K562 (cell line): ENCODE measurements around the gene TBX1. TPM values are rescaled to one million over a fixed set of nuclear protein-coding genes. Genes with fewer than 3 reads are reported as not detected.

Source experiments
- ATAC-seq: fragments of 200-7000 bp; cut with Tn5 transposase; 3 replicates; pipeline ENCODE4 v1.9.1; 2020; ENCODE audit warnings: moderate library complexity
- BruUV-seq: library from RNA; stranded (reverse); fragments of 400-500 nt; replicated peaks from 2 replicates; lab custom pipeline; 2021; lab: Mats Ljungman, UMichigan
- CTCF ChIA-PET: fragments of 300-600 bp; formaldehyde crosslinking; extraction: SDS; loops from one replicate; lab custom pipeline; 2021; ENCODE audit warnings: low intra/inter-chr PET ratio; lab: Yijun Ruan, JAX
- POLR2A ChIA-PET: fragments of 300-600, 350-650 bp; sonication (Branson Sonifier 250); formaldehyde crosslinking; extraction: SDS; loops from one replicate; lab custom pipeline; 2021; ENCODE audit warnings: antibody characterized with exemption, inconsistent platforms; lab: Yijun Ruan, JAX
- DNase-seq, 4 experiments: peaks; one replicate each; pipeline versions ENCODE4 v3.0.0 to v3.0.0-alpha.2; 2011 to 2018; ENCODE audit warnings: low spot score in 3 of 4, mixed read lengths in 3 of 4; ENCODE audit errors: extremely low read depth in 1 of 4
- FAIRE-seq: peaks from 2 replicates; lab custom pipeline; 2011; peaks lifted over from hg19 to GRCh38; lab: Jason Lieb, UNC
- H2AFZ ChIP-seq: 2 replicates; pipeline ENCODE4 v1.6.0; 2011; ENCODE audit warnings: low read depth, low read length, control low read depth, inconsistent platforms
- H3K27ac ChIP-seq: fragments of 200-600 bp; 3 replicates; pipeline ENCODE4 v1.8.0; 2011; ENCODE audit warnings: low read depth, mild to moderate bottlenecking, control low read depth, inconsistent platforms, low read length, moderate library complexity, mixed read lengths; ENCODE audit errors: extremely low read depth
- H3K27me3 ChIP-seq, 2 experiments: fragments of 300-600 bp in 1 of 2; 2 replicates in 1 of 2; 3 replicates in 1 of 2; pipeline versions ENCODE4 v1.6.0 to v1.8.0; 2011; ENCODE audit warnings: inconsistent platforms in 2 of 2, low read length in 2 of 2, mild to moderate bottlenecking in 1 of 2, mixed read lengths in 1 of 2, moderate library complexity in 1 of 2; ENCODE audit not compliant: control insufficient read depth in 2 of 2, insufficient read depth in 2 of 2
- H3K36me3 ChIP-seq: fragments of 300-600 bp; 3 replicates; pipeline ENCODE4 v1.8.0; 2011; ENCODE audit warnings: mild to moderate bottlenecking, low read length, inconsistent platforms; ENCODE audit not compliant: control insufficient read depth, insufficient read depth
- H3K4me1 ChIP-seq, 2 experiments: fragments of 200-600 bp in 1 of 2; replicated peaks in 1 of 2; 2 replicates in 1 of 2; 3 replicates in 1 of 2; pipeline versions ENCODE4 v1.5.1 to v1.8.0; 2011; ENCODE audit warnings: inconsistent platforms in 2 of 2, low read length in 2 of 2, mild to moderate bottlenecking in 1 of 2, mixed read lengths in 1 of 2, moderate library complexity in 1 of 2; ENCODE audit not compliant: control insufficient read depth in 2 of 2, insufficient read depth in 2 of 2
- H3K4me2 ChIP-seq: 2 replicates; pipeline ENCODE4 v1.6.1; 2011; ENCODE audit warnings: low read length, control low read depth, inconsistent platforms, mixed read lengths; ENCODE audit not compliant: insufficient read depth
- H3K4me3 ChIP-seq: fragments of 200-600 bp; sonication (generic), shearing (Covaris generic); 2 replicates; pipeline ENCODE4 v1.5.1; 2016; ENCODE audit warnings: control low read depth, inconsistent platforms
- H3K79me2 ChIP-seq: fragments of 200-600 bp; 3 replicates; pipeline ENCODE4 v1.8.0; 2011; ENCODE audit warnings: low read length, inconsistent platforms; ENCODE audit not compliant: control insufficient read depth, insufficient read depth
- H3K9ac ChIP-seq, 2 experiments: 2 replicates each; pipeline versions ENCODE4 v1.6.0 to v1.6.1; 2011; ENCODE audit warnings: low read depth in 2 of 2, low read length in 2 of 2, control low read depth in 1 of 2, inconsistent platforms in 1 of 2, mild to moderate bottlenecking in 1 of 2, mixed read lengths in 1 of 2; ENCODE audit not compliant: insufficient read depth in 1 of 2
- H3K9me1 ChIP-seq: one replicate; pipeline ENCODE4 v1.6.0; 2011; ENCODE audit warnings: inconsistent platforms, mild to moderate bottlenecking, low read length, moderate library complexity; ENCODE audit not compliant: control insufficient read depth, insufficient read depth
- H3K9me3 ChIP-seq: replicated peaks from 2 replicates; pipeline ENCODE4 v1.5.1; 2011; ENCODE audit warnings: low read depth, low read length, inconsistent platforms; ENCODE audit not compliant: control insufficient read depth, insufficient read depth
- H4K20me1 ChIP-seq: replicated peaks from 2 replicates; pipeline ENCODE4 v1.6.1; 2011; ENCODE audit warnings: low read length, inconsistent platforms, mixed read lengths; ENCODE audit not compliant: control insufficient read depth, insufficient read depth
- EGR1 ChIP-seq: fragments of 450-650 bp; conservative IDR thresholded peaks from 2 replicates; pipeline ENCODE4 v1.6.1; 2017; ENCODE audit warnings: mild to moderate bottlenecking
- GATAD2A ChIP-seq: fragments of 450-650 bp; IDR thresholded peaks from 2 replicates; pipeline ENCODE4 v1.6.1; 2017
- HDAC6 ChIP-seq: IDR thresholded peaks from 2 replicates; pipeline ENCODE4 v1.6.1; 2012; ENCODE audit warnings: low read depth, mild to moderate bottlenecking, control low read depth, inconsistent platforms, low read length, moderate library complexity
- PML ChIP-seq: IDR thresholded peaks from 2 replicates; pipeline ENCODE4 v1.6.1; 2012; ENCODE audit warnings: low read length, inconsistent platforms
- POLR2G ChIP-seq: fragments of 200-400 bp; formaldehyde crosslinking; IDR thresholded peaks from 2 replicates; pipeline ENCODE4 v1.6.1; 2017; ENCODE audit warnings: low read depth, mild to moderate bottlenecking, antibody characterized with exemption, low read length, moderate library complexity
- POLR3A ChIP-seq: IDR thresholded peaks from 2 replicates; pipeline ENCODE4 v1.6.1; 2011; ENCODE audit warnings: borderline replicate concordance, mild to moderate bottlenecking, moderate library complexity; ENCODE audit not compliant: insufficient read length, insufficient read depth; ENCODE audit errors: extremely low read depth
- PPARD ChIP-seq: fragments of 250-450 bp; sonication (Bioruptor Pico); IDR thresholded peaks from 2 replicates; pipeline ENCODE4 v1.8.0; 2022; ENCODE audit warnings: inconsistent platforms, mild to moderate bottlenecking, moderate library complexity
- SRF ChIP-seq, 2 experiments: fragments of 250-450, 450-650 bp in 1 of 2; sonication (Bioruptor Pico) in 1 of 2; sonication (generic) in 1 of 2; formaldehyde crosslinking; IDR thresholded peaks; 2 replicates each; pipeline versions ENCODE4 v1.5.0 to v1.5.1; 2020 to 2022; ENCODE audit warnings: mild to moderate bottlenecking in 1 of 2, missing genetic modification reagents in 1 of 2
- TGIF2 ChIP-seq: sonication (generic); formaldehyde crosslinking; IDR thresholded peaks from 2 replicates; pipeline ENCODE4 v1.8.1; 2022; ENCODE audit warnings: mild to moderate bottlenecking, missing genetic modification reagents, moderate library complexity
- WHSC1 ChIP-seq: IDR thresholded peaks from one replicate; pipeline ENCODE4 v1.6.1; 2012; ENCODE audit warnings: low read length, control low read depth, inconsistent platforms
- ZBTB17 ChIP-seq: fragments of 450-650 bp; formaldehyde crosslinking; IDR thresholded peaks from 2 replicates; pipeline ENCODE4 v1.4.0; 2020; ENCODE audit warnings: mild to moderate bottlenecking
- ZC3H11A ChIP-seq: IDR thresholded peaks from 2 replicates; pipeline ENCODE4 v1.6.1; 2012; ENCODE audit warnings: low read depth, low read length, improper control_type of control experiment
- ZNF644 ChIP-seq: fragments of 200-800 bp; sonication (Bioruptor generic); IDR thresholded peaks from 2 replicates; pipeline ENCODE4 v1.6.1; 2016; ENCODE audit warnings: low read depth, missing genetic modification characterization, missing compliant biosample characterization
- WGBS: fragments of 100-300 bp; shearing (Covaris generic); methylation state at CpG from one replicate; pipeline ENCODE4 v1.1.6; 2016; ENCODE audit warnings: low coverage, mixed read lengths; ENCODE audit not compliant: insufficient coverage; ENCODE audit errors: missing lambda C conversion rate; 5-methylcytosine and 5-hydroxymethylcytosine counted together
- in situ Hi-C: fragments of 300-500 bp; cut with MboI; formaldehyde crosslinking; loops from 4 replicates; pipeline ENCODE4 v1.15.0; 2018; ENCODE audit warnings: inconsistent platforms, mixed read lengths
- intact Hi-C: fragments of 100-400 bp; cut with micrococcal nuclease; formaldehyde crosslinking; loops from 2 replicates; pipeline ENCODE4 v1.14.2; 2022
- polyA plus RNA-seq, 8 experiments: library from polyadenylated mRNA; depleted of rRNA in 4 of 8; stranded (reverse) in 5 of 8; unstranded in 3 of 8; fragments of >200 nt; fragmentation: Nextera tagmentation in 2 of 8; fragmentation: Illumina TruSeq in 1 of 8; extraction: Ambion mirVana in 2 of 8; extraction: Trizol in 1 of 8; gene quantifications; 2 replicates each; pipeline versions ENCODE4 v1.2.1 to v1.2.3, GENCODE V29; 2011 to 2014; ENCODE audit warnings: inconsistent platforms in 1 of 8, missing spikeins in 1 of 8
- total RNA-seq, 7 experiments: library from RNA; depleted of rRNA in 6 of 7; stranded (reverse); fragments of >200 nt in 6 of 7; fragmentation: Illumina TruSeq in 2 of 7; extraction: Trizol in 2 of 7; gene quantifications; 2 replicates each; pipeline versions ENCODE4 v1.2.1 to v1.2.3, GENCODE V29; 2011 to 2021; ENCODE audit warnings: low replicate concordance in 1 of 7
- TF ChIP-seq, protein P1 (sequence below): fragments of 250-450 bp; sonication (Bioruptor Pico); IDR thresholded peaks from 2 replicates; pipeline ENCODE4 v1.8.0; 2022; ENCODE audit warnings: moderate library complexity, mild to moderate bottlenecking, inconsistent platforms
- TF ChIP-seq, protein P2 (sequence below): fragments of 250-450 bp; sonication (Bioruptor Pico); IDR thresholded peaks from 2 replicates; pipeline ENCODE4 v1.5.0; 2022; ENCODE audit warnings: mild to moderate bottlenecking
- TF ChIP-seq, protein P3 (sequence below): IDR thresholded peaks from 2 replicates; pipeline ENCODE4 v1.6.1; 2016; ENCODE audit warnings: missing genetic modification characterization, missing compliant biosample characterization

The TBX1 gene
- total and polyA plus RNA-seq, 9 of the 15 experiments (the other 6 are each of a cell fraction or from before 2014, with no cell fraction given) = 0.07 to 35.0 (median 3.9) TPM

DNA sequence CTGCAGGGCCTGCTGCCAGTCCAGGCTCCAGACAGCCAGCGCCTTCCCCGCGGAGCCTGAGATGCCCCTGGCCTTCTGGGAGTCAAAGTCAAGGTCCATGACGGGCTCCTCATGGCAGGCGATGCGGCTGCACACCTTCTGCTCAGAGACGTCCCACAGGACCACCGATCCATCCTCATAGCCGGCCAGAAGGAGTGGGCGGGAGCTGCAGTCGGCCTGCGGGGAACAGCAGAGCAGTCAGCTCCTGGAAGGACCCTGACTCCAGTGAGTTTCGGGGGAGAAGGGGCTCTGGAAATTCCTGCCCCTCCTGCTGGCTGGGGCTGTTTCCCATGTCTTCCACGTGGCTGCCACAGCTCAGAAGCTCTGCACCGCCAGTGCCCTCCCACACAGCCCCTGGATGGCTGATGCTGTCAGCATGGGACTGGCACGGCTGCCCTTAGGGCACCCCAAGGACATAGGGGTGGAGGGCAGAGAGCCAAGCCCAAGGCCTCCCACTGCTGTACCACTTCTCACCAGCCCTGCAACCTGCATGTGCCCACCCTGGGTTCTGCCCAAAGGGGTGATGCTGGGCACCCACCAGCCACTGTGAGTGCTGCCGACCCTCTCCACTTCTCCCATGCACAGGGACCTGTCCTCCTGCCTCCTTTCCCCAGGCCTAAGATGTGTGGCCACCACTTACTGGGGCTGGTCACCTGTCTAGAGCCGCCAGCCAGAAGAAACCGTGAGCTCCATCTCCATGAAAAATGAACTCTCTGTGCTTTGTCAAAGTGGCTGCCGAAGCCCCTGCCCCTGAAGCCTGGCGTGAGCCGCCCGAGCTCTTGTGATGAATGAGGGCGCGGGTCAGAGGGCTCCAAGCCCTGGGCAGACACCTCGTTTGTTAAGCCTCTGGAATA lies 41.7 kb downstream of the TBX1 start:
- Histone ChIP-seq H4K20me1 (peaks cover 26% of the 10 kb centered on the region), H3K27me3 (no peaks in the 10 kb centered on the region), H3K9me1 (no peaks in the 10 kb centered on the region), H3K9ac (peak overlapping the region in 1 of 2 experiments; percentile 43; a peak in 2 of 4 replicates), H3K4me2 (no peak overlapping the region), H2AFZ (no peak overlapping the region), H3K4me3 (no peak overlapping the region), H3K9me3 (no peaks in the 10 kb centered on the region), H3K4me1 (peaks cover 13 to 79% of the 10 kb centered on the region in 2 experiments), H3K36me3 (0 out of 3 replicates have a peak, but pooled peaks cover 3% of the 10 kb centered on the region), H3K79me2 (no peaks in the 10 kb centered on the region), H3K27ac (no peak overlapping the region)
- ATAC-seq (no peak), FAIRE-seq (no peak), DNase-seq (no peak)
- BruUV-seq = no TSS peak
- in situ Hi-C loops (no loop called here), intact Hi-C loops (loop anchor here (5.0 kb wide), 1 partner anchor 50 kb away; the partner anchor contains the start of genes GNB1L and RTL10)
- ChIA-PET CTCF (interaction anchor here (1.0 kb wide), 1 partner anchor 46 kb away, joined by 3 read pairs; no protein-coding TSS in a partner anchor), POLR2A (interaction anchor here (0.7 to 6.8 kb wide), 7 partner anchors 8 to 33 kb away, joined by 3 to 43 read pairs (median 5); no protein-coding TSS in a partner anchor)
- WGBS = 77% methylated on average over 26 of the region's 26 CpGs
- no peak for TF ChIP-seq GATAD2A
- peak; percentile 13; the same call in 1 of the 2 replicates for TF ChIP-seq HDAC6
- TF ChIP-seq ZBTB17 = no peak
- 0 out of 2 replicates have a peak, but pooled peaks have one; percentile 30 for TF ChIP-seq EGR1
- TF ChIP-seq SRF (CRISPR knock-in tag; IDR thresholded peaks at IDR 0.05) = no peak
- TF ChIP-seq, protein P1, sequence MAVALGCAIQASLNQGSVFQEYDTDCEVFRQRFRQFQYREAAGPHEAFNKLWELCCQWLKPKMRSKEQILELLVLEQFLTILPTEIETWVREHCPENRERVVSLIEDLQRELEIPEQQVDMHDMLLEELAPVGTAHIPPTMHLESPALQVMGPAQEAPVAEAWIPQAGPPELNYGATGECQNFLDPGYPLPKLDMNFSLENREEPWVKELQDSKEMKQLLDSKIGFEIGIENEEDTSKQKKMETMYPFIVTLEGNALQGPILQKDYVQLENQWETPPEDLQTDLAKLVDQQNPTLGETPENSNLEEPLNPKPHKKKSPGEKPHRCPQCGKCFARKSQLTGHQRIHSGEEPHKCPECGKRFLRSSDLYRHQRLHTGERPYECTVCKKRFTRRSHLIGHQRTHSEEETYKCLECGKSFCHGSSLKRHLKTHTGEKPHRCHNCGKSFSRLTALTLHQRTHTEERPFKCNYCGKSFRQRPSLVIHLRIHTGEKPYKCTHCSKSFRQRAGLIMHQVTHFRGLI (CRISPR knock-in tag) = no peak
- TF ChIP-seq ZC3H11A = no peak
- no peak for TF ChIP-seq TGIF2 (CRISPR knock-in tag)
- TF ChIP-seq WHSC1 = peak; percentile 17
- TF ChIP-seq ZNF644 = no peak
- no peak for TF ChIP-seq POLR3A
- peak; percentile 44; the same call in 1 of the 2 replicates for TF ChIP-seq POLR2G
- no peak for TF ChIP-seq PML
- 0 out of 2 replicates have a peak, but pooled peaks have one; percentile 45 for TF ChIP-seq PPARD
- TF ChIP-seq, protein P2, sequence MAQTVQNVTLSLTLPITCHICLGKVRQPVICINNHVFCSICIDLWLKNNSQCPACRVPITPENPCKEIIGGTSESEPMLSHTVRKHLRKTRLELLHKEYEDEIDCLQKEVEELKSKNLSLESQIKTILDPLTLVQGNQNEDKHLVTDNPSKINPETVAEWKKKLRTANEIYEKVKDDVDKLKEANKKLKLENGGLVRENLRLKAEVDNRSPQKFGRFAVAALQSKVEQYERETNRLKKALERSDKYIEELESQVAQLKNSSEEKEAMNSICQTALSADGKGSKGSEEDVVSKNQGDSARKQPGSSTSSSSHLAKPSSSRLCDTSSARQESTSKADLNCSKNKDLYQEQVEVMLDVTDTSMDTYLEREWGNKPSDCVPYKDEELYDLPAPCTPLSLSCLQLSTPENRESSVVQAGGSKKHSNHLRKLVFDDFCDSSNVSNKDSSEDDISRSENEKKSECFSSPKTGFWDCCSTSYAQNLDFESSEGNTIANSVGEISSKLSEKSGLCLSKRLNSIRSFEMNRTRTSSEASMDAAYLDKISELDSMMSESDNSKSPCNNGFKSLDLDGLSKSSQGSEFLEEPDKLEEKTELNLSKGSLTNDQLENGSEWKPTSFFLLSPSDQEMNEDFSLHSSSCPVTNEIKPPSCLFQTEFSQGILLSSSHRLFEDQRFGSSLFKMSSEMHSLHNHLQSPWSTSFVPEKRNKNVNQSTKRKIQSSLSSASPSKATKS = no peak
- TF ChIP-seq, protein P3, sequence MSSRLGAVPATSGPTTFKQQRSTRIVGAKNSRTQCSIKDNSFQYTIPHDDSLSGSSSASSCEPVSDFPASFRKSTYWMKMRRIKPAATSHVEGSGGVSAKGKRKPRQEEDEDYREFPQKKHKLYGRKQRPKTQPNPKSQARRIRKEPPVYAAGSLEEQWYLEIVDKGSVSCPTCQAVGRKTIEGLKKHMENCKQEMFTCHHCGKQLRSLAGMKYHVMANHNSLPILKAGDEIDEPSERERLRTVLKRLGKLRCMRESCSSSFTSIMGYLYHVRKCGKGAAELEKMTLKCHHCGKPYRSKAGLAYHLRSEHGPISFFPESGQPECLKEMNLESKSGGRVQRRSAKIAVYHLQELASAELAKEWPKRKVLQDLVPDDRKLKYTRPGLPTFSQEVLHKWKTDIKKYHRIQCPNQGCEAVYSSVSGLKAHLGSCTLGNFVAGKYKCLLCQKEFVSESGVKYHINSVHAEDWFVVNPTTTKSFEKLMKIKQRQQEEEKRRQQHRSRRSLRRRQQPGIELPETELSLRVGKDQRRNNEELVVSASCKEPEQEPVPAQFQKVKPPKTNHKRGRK (tag) = no peak
